Transverse colon (tissue), 4 donors: ENCODE measurements around the gene TIAM1. TPM values are rescaled to one million over a fixed set of nuclear protein-coding genes. Genes with fewer than 3 reads are reported as not detected.

Experiments
- DNase-seq: peaks from one replicate; pipeline ENCODE4 v3.0.0-alpha.2; 2019
- H3K27ac ChIP-seq, 4 donors: fragments of 200-600 bp; sonication (generic); 2 replicates each; pipeline ENCODE4 v1.5.1; 2016 to 2018; ENCODE audit warnings: inconsistent platforms in 4 of 4
- H3K27me3 ChIP-seq: fragments of 200-600 bp; sonication (generic); 2 replicates; pipeline ENCODE4 v1.5.1; 2017; ENCODE audit warnings: inconsistent platforms
- H3K36me3 ChIP-seq, 4 donors: fragments of 200-600 bp; sonication (generic); 2 replicates each; pipeline ENCODE4 v1.5.1; 2017 to 2019; ENCODE audit warnings: inconsistent platforms in 4 of 4
- H3K4me1 ChIP-seq, 4 donors: fragments of 200-600 bp; sonication (generic); 2 replicates each; pipeline ENCODE4 v1.5.1; 2017 to 2020; ENCODE audit warnings: inconsistent platforms in 4 of 4
- H3K4me3 ChIP-seq, 4 donors: fragments of 200-600 bp; sonication (generic); 1 replicate in 1 of 4; 2 replicates in 3 of 4; pipeline versions ENCODE4 v1.5.1 to v1.6.1; 2017 to 2019; ENCODE audit warnings: inconsistent platforms in 4 of 4
- H3K9me3 ChIP-seq, 2 donors: fragments of 200-600 bp; sonication (generic); 2 replicates each; pipeline ENCODE4 v1.5.1; 2017 to 2019; ENCODE audit warnings: inconsistent platforms in 2 of 2
- CTCF ChIP-seq, 5 experiments: fragments of 200-600 bp in 3 of 5; fragments of 450-650 bp in 2 of 5; sonication (generic) in 3 of 5; IDR thresholded peaks; 1 replicate in 2 of 5; 2 replicates in 3 of 5; pipeline ENCODE4 v1.5.1; 2016 to 2017; ENCODE audit warnings: antibody characterized with exemption in 5 of 5, inconsistent platforms in 3 of 5, mild to moderate bottlenecking in 2 of 5, moderate library complexity in 1 of 5
- EP300 ChIP-seq: sonication (generic); formaldehyde crosslinking; IDR thresholded peaks from one replicate; pipeline ENCODE4 v1.6.1; 2017; ENCODE audit warnings: antibody characterized with exemption, low read depth
- POLR2A ChIP-seq: fragments of 450-650 bp; IDR thresholded peaks from one replicate; pipeline ENCODE4 v1.6.1; 2016; ENCODE audit warnings: antibody characterized with exemption, mild to moderate bottlenecking, moderate library complexity
- POLR2AphosphoS5 ChIP-seq, 3 donors: sonication (generic); formaldehyde crosslinking; IDR thresholded peaks; one replicate each; pipeline ENCODE4 v1.6.1; 2016; ENCODE audit warnings: antibody characterized with exemption in 3 of 3
- WGBS, 2 donors: methylation state at CpG; one replicate each; pipeline ENCODE4 v1.1.5; 2018; ENCODE audit warnings: low coverage in 1 of 2; 5-methylcytosine and 5-hydroxymethylcytosine counted together
- in situ Hi-C, 4 donors: fragments of 200-750 bp; cut with MboI; loops; one replicate each; pipeline versions ENCODE4 v1.15.0 to v1.15.1; 2017; ENCODE audit warnings: low sequenced_read_pairs in 3 of 4, low pct_ligation_motif_present in 1 of 4, low pct_unique_long_range_greater_than_20kb in 1 of 4
- intact Hi-C: fragments of 100-400 bp; cut with DNase I; formaldehyde crosslinking; loops from one replicate; pipeline ENCODE4 v1.15.1; 2023; ENCODE audit warnings: low total_unique reads
- total RNA-seq, 4 donors: library from RNA; depleted of rRNA; stranded (reverse); fragments of >200 nt; gene quantifications; one replicate each; pipeline ENCODE4 v1.1.0, GENCODE V29; 2016

Gene TIAM1
- total RNA-seq, 4 donors from 2014 or later, result 4.5 to 18.9 (median 6.5) TPM

GRCh38 chr21:31336739-31337040 lies 7.4 kb downstream of the TIAM1 start:
- no peak overlapping the region for H3K4me3 ChIP-seq
- H3K4me1 ChIP-seq, result no peaks in the 10 kb centered on the region
- no peaks in the 10 kb centered on the region for H3K36me3 ChIP-seq
- intact Hi-C loops, result no loop called here
- DNase-seq, result no peak
- H3K27me3 ChIP-seq, result no peaks in the 10 kb centered on the region
- no peak overlapping the region for H3K27ac ChIP-seq
- no peaks in the 10 kb centered on the region for H3K9me3 ChIP-seq
- 93% methylated on average over 6 of the region's 6 CpGs; no CpG with 5 or more reads in 1 of the 2 donors for WGBS, 2 donors
- in situ Hi-C loops, result loop anchor here in 1 of 4 donors (25.0 kb wide), 1 partner anchor 251 kb away; no protein-coding TSS in a partner anchor
- TF ChIP-seq POLR2AphosphoS5 (IDR thresholded peaks at IDR 0.05) (no peak), POLR2A (no peak), EP300 (no peak), CTCF (IDR thresholded peaks at IDR 0.05) (no peak)

- Histone ChIP-seq H3K36me3 (no peaks in the 10 kb centered on the region), H3K4me1 (no peaks in the 10 kb centered on the region), H3K9me3 (no peaks in the 10 kb centered on the region), H3K27ac (no peak overlapping the region), H3K27me3 (no peaks in the 10 kb centered on the region), H3K4me3 (no peak overlapping the region)
- in situ Hi-C loops (loop anchor here in 1 of 4 donors (25.0 kb wide), 1 partner anchor 251 kb away; no protein-coding TSS in a partner anchor), intact Hi-C loops (no loop called here)
- WGBS, 2 donors, result 61 to 82% methylated on average over 4 to 12 of the region's 12 CpGs
- DNase-seq, result no peak
- TF ChIP-seq CTCF (IDR thresholded peaks at IDR 0.05), result no peak
- no peak for TF ChIP-seq EP300
- TF ChIP-seq POLR2A, result no peak
- no peak for TF ChIP-seq POLR2AphosphoS5 (IDR thresholded peaks at IDR 0.05)
These were observed 7.9 kb downstream of the TIAM1 start for GRCh38 chr21:31335957-31336738.

- H3K36me3 ChIP-seq, result no peaks in the 10 kb centered on the region
- TF ChIP-seq CTCF (IDR thresholded peaks at IDR 0.05) (no peak), POLR2AphosphoS5 (IDR thresholded peaks at IDR 0.05) (no peak), EP300 (no peak), POLR2A (no peak)
- no peak overlapping the region for H3K27ac ChIP-seq
- WGBS, 2 donors, result 91 to 100% methylated on average over 1 to 10 of the region's 10 CpGs
- no peak for DNase-seq
- in situ Hi-C loops (loop anchor here in 1 of 4 donors (25.0 kb wide), 1 partner anchor 253 kb away; no protein-coding TSS in a partner anchor), intact Hi-C loops (no loop called here)
- no peaks in the 10 kb centered on the region for H3K9me3 ChIP-seq
- H3K4me3 ChIP-seq, result no peak overlapping the region
- H3K27me3 ChIP-seq, result no peaks in the 10 kb centered on the region
- no peaks in the 10 kb centered on the region for H3K4me1 ChIP-seq
These were observed 9.4 kb downstream of the TIAM1 start for GRCh38 chr21:31334648-31335121.

GRCh38 chr21:31332525-31332924 lies 11.5 kb downstream of the TIAM1 start:
- no peaks in the 10 kb centered on the region for H3K36me3 ChIP-seq
- intact Hi-C loops (no loop called here), in situ Hi-C loops (loop anchor here in 1 of 4 donors (25.0 kb wide), 1 partner anchor 255 kb away; no protein-coding TSS in a partner anchor)
- 82% methylated on average over 2 of the region's 2 CpGs; no CpG with 5 or more reads in 1 of the 2 donors for WGBS, 2 donors
- DNase-seq, result no peak
- no peak overlapping the region for H3K27ac ChIP-seq
- TF ChIP-seq EP300, result no peak
- no peak for TF ChIP-seq POLR2AphosphoS5 (IDR thresholded peaks at IDR 0.05)
- no peak for TF ChIP-seq POLR2A
- TF ChIP-seq CTCF (IDR thresholded peaks at IDR 0.05), result no peak
- H3K4me1 ChIP-seq, result no peaks in the 10 kb centered on the region
- H3K27me3 ChIP-seq, result no peaks in the 10 kb centered on the region
- no peaks in the 10 kb centered on the region for H3K9me3 ChIP-seq
- H3K4me3 ChIP-seq, result no peak overlapping the region
